NCI-H2029 (cell line): ENCODE results near the gene DYNLT2.
"Not testable (repeated sequence)": the region's sequence is repeated elsewhere in the genome, so short reads cannot be mapped to it uniquely, and the experiment has no call there.

ENCODE experiments used
- DNase-seq: peaks from one replicate; lab custom pipeline; 2025; lab: John Stamatoyannopoulos, UW

Gene DYNLT2

DNA sequence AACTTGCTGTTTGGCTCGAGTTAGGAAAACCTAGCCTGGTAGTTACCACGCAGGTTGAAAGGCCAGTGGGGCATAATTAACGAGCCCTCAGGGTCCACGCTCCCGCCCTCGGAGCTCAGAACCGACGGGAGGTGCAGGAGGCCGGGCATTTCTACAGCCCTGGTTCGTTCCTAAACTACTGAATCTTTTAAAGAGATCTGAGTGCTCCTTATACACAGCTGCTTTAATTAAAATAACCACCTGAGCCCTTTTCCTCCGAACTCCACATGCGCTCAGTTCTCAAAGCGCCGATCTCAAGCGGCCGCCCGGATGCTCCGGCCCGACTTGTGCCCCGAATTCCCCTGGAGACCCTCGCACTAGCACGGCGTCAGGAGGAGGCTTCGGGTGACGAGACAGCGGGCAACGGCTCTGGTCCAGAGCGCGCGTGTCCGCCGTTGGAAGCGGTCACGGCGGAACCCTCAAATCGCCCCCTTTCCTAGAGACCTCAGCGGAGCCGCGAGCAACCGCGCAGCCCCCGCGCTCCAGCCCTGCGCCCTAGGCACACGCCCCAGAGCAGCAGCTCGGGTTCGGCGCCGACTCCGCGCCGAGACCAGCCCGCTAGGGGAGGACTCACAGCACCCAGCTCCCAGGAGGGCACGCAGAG, 49.9 kb downstream of the DYNLT2 start:
- DNase-seq = no peak

DNA sequence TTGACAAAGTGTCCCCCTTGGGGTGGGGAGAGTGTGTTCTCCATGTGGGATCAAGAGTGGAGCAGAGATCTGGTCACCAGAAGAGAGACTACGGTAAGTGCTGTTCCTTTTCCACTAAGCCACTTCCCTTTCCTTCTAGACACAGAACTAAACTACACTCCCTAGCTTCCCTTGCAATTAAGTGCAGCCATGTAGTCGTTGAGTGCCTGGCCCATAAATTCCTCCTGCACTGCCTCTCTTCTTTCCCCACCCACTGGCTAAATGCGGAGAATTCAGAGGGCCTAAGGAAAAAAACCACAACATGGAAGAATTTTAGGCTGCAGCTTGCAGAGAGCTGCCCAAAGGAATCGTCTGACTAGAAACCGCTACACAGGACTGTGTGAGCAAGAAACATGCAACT, 51.1 kb downstream of the DYNLT2 start:
- DNase-seq = no peak

DNA sequence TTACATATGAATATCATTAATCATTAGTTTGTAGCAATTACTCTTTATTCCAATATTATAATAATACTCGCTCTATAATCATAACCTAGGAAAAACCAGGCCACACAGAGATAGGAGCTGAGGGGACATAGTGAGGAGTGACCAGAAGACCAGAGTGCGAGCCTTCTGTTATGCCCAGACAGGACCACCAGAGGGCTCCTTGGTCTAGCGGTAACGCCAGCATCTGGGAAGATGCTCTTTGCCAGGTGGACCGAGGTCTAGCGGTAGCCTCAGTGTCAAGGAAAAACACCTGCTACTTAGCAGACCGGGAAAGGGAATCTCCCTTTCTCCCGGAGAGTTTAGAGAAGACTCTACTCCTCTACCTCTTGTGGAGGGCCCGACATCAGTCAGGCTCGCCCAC, 54.3 kb downstream of the DYNLT2 start:
- DNase-seq = not testable (repeated sequence)

DNA sequence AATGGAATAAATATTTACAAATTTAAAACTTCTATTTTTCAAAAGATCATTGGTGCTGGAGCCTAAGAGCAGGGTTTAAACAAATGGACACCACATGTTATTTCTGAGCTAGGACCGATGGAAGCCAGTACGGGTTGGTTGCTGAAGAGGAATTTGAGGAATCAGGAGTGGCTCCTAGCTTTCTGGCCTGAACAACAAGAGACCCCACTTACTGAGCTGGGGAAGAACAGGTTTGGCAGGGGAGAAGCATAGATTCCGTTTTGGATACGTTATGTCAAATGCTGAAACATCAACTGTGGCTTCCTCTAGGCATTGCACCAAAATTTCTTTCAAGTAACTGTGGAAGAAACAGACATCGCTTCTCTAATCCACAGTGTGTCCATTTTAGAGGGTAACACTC, 56.2 kb downstream of the DYNLT2 start:
- no peak for DNase-seq

DNA sequence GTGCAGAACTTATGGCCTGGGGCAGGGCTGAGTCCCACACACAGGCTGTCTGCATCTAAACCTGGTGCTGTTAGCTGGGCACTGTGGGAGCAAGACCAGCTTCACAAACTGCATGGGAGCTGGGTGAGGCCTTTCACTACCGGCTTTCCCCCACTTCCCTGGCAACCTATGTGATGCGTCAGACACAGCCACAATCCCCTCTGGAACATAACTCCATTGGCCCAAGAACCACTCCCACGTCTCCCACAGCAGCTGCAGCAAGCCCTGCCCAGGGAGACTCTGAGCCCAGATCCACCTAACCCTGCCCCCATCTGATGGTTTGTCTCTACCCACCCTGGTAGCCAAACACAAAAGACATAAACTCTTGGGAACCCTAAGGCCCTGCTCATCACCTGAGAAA, 58.9 kb downstream of the DYNLT2 start:
- DNase-seq = no peak

DNA sequence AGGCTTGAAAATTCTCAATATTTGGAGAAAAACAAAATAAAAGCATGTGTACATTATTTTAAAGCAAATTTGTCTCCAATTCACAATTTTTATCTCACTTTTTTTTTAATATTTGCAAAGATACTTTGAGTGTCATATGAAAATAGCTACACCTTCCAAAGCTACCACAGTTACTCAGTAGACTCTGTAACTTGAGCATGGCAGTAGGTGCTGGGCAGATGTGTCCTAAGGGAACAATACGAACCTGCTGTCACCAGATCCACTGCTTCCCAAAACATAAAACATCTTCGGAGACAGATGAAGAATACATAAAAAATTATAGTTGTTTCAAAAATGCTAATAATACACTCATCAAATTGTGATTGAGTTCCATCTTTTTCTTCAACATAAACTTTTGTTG, 60.1 kb downstream of the DYNLT2 start:
- no peak for DNase-seq
